Stimulated activated naive CD4-positive, alpha-beta T cell treated with Interleukin-2 at 50 U/mL for 16 hours (primary cell): ENCODE measurements around the gene PPP2R2C.

Experiments used
- DNase-seq: peaks from one replicate; lab custom pipeline; 2025; lab: John Stamatoyannopoulos, UW

PPP2R2C gene

GRCh38 chr4:6327220-6327917, 145.0 kb downstream of the PPP2R2C start:
- DNase-seq, result peak; percentile 69

GRCh38 chr4:6326312-6327060, 145.9 kb downstream of the PPP2R2C start:
- DNase-seq, result no peak

GRCh38 chr4:6325788-6326290, 146.6 kb downstream of the PPP2R2C start:
- no peak for DNase-seq

- DNase-seq, result no peak
Observed at GRCh38 chr4:6324999-6325787, 147.2 kb downstream of the PPP2R2C start.

GRCh38 chr4:6324461-6324998, 147.9 kb downstream of the PPP2R2C start:
- no peak for DNase-seq

- no peak for DNase-seq
Observed at GRCh38 chr4:6322761-6323566, 149.4 kb downstream of the PPP2R2C start.

GRCh38 chr4:6322067-6322760, 150.2 kb downstream of the PPP2R2C start:
- no peak for DNase-seq

- DNase-seq, result no peak
Observed at GRCh38 chr4:6321361-6321760, 151.1 kb downstream of the PPP2R2C start.

- DNase-seq, result no peak
Observed at GRCh38 chr4:6320663-6321062, 151.8 kb downstream of the PPP2R2C start.

- DNase-seq, result no peak
Observed at GRCh38 chr4:6319530-6320150, 152.8 kb downstream of the PPP2R2C start.

GRCh38 chr4:6318206-6318605, 154.2 kb downstream of the PPP2R2C start:
- DNase-seq, result no peak

GRCh38 chr4:6316461-6317003, 155.9 kb downstream of the PPP2R2C start:
- no peak for DNase-seq

GRCh38 chr4:6313216-6313615, 159.2 kb downstream of the PPP2R2C start:
- no peak for DNase-seq

GRCh38 chr4:6309777-6310176, 162.6 kb downstream of the PPP2R2C start:
- no peak for DNase-seq

GRCh38 chr4:6308899-6309643, 163.3 kb downstream of the PPP2R2C start:
- no peak for DNase-seq

GRCh38 chr4:6307891-6308290, 164.5 kb downstream of the PPP2R2C start:
- no peak for DNase-seq

- no peak for DNase-seq
Observed at GRCh38 chr4:6307230-6307629, 165.2 kb downstream of the PPP2R2C start.

- no peak for DNase-seq
Observed at GRCh38 chr4:6306299-6306698, 166.1 kb downstream of the PPP2R2C start.

- DNase-seq, result no peak
Observed at GRCh38 chr4:6303943-6304342, 168.5 kb downstream of the PPP2R2C start.
